ENCODE data around the gene CRYBG1.

DNA sequence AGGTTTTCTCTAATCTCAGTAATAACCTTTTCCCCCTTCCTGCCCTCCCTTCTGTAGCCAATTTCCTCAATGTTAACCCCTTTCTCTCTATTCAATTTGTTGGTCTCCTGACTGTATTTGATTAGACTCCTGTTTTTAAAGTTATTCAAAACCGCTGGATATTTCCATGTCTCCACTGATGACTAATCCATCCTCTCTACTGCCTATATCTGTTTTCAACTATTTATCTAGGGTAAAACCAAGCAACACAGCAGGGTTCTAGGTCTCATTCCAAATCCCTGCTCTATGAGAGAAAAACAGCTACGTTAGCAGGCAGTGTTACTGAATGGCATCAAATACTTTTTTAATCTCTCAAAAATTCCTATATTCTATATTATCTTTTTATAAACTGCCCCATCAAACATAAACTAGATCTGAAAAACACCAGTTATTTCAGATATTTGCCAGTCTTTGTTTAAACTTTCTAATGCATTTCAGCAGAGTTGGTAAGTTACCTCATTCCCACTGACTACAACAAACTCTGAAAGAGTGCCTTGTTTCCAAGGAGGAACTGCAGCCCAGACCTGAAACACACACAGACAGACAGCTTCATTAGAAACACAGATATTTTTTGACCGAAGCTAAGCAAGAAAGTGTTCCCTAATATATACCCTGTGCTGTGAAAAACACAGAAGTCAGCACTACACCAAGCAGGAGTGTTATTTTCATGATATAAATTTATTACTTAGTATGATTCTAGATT lies 260.6 kb downstream of the CRYBG1 start:
- no peak for TF ChIP-seq POLR2AphosphoS5 (IDR thresholded peaks at IDR 0.05; ENCODE audit: insufficient read depth, low read depth, low read length)
- TF ChIP-seq, protein P1, sequence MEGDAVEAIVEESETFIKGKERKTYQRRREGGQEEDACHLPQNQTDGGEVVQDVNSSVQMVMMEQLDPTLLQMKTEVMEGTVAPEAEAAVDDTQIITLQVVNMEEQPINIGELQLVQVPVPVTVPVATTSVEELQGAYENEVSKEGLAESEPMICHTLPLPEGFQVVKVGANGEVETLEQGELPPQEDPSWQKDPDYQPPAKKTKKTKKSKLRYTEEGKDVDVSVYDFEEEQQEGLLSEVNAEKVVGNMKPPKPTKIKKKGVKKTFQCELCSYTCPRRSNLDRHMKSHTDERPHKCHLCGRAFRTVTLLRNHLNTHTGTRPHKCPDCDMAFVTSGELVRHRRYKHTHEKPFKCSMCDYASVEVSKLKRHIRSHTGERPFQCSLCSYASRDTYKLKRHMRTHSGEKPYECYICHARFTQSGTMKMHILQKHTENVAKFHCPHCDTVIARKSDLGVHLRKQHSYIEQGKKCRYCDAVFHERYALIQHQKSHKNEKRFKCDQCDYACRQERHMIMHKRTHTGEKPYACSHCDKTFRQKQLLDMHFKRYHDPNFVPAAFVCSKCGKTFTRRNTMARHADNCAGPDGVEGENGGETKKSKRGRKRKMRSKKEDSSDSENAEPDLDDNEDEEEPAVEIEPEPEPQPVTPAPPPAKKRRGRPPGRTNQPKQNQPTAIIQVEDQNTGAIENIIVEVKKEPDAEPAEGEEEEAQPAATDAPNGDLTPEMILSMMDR (IDR thresholded peaks at IDR 0.05; ENCODE audit: extremely low read depth in 1 of 2, insufficient read depth in 1 of 2, low read depth in 1 of 2, low read length in 2 of 2) = no peak
- TF ChIP-seq EZH2 (IDR thresholded peaks at IDR 0.05; ENCODE audit: borderline replicate concordance, low read depth, low read length, severe bottlenecking) = no peak
- no peak for TF ChIP-seq GATA2 (IDR thresholded peaks at IDR 0.05; ENCODE audit: insufficient read depth, insufficient read length, low read depth, low read length)
- no peak for TF ChIP-seq POLR2A (IDR thresholded peaks at IDR 0.05; ENCODE audit: low read depth, low read length)
